Right atrium auricular region (tissue), 2 donors: Measurements from ENCODE around the gene POFUT1. TPM values are rescaled to one million over a fixed set of nuclear protein-coding genes. Genes with fewer than 3 reads are reported as not detected.

Experiments
- DNase-seq: peaks from one replicate; pipeline ENCODE4 v3.0.0-alpha.2; 2019; ENCODE audit warnings: low spot score
- H3K27ac ChIP-seq, 2 donors: fragments of 200-600 bp; sonication (generic); 1 replicate in 1 of 2; 2 replicates in 1 of 2; pipeline ENCODE4 v1.5.1; 2016 to 2019
- H3K27me3 ChIP-seq, 2 donors: fragments of 200-600 bp; sonication (generic); one replicate each; pipeline versions ENCODE4 v1.5.1 to v1.6.0; 2017 to 2019
- H3K36me3 ChIP-seq: fragments of 200-600 bp; sonication (generic); one replicate; pipeline ENCODE4 v1.5.1; 2016
- H3K4me1 ChIP-seq, 2 donors: fragments of 200-600 bp; sonication (generic); one replicate each; pipeline versions ENCODE4 v1.5.1 to v1.6.0; 2017 to 2019
- H3K4me3 ChIP-seq, 2 donors: fragments of 200-600 bp; sonication (generic); 1 replicate in 1 of 2; 2 replicates in 1 of 2; pipeline ENCODE4 v1.5.1; 2017 to 2019; ENCODE audit warnings: mild to moderate bottlenecking in 1 of 2, moderate library complexity in 1 of 2
- H3K9me3 ChIP-seq, 2 donors: fragments of 200-600 bp; sonication (generic); one replicate each; pipeline ENCODE4 v1.5.1; 2019
- total RNA-seq, 2 donors: library from RNA; depleted of rRNA; stranded (reverse); fragments of >200 nt; gene quantifications; one replicate each; pipeline ENCODE4 v1.1.0, GENCODE V29; 2016
- TF ChIP-seq, protein P1 (sequence below), 2 donors: fragments of 200-600 bp; sonication (generic); IDR thresholded peaks; one replicate each; pipeline ENCODE4 v1.5.1; 2019; ENCODE audit warnings: antibody characterized with exemption in 2 of 2

POFUT1 gene
- total RNA-seq, 2 donors from 2014 or later = 26.8 to 31.6 TPM

DNA sequence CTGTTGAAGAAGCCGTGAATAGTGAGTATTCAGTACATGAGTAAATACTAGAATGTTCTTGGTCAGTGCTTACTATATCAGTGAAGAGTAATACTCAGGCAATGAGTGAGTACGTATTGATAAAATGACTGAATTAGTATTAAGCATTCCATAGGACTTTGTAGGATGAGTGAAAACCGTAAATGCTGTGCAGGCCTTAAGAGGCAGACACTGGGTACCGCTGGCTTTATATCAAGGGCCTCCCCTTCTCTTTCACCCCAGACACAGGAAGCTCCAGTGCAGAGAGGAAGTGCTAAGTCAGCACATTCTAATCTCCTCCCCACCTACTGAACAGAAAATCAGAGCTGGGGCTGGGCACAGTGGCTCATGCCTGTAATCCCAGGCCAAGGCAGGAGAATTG, 24.2 kb downstream of the POFUT1 start:
- H3K4me3 ChIP-seq = no peak overlapping the region
- H3K27ac ChIP-seq = no peak overlapping the region
- peaks cover 0 to 19% of the 10 kb centered on the region in 2 donors for H3K4me1 ChIP-seq
- peaks cover 68% of the 10 kb centered on the region for H3K36me3 ChIP-seq
- TF ChIP-seq, protein P1, sequence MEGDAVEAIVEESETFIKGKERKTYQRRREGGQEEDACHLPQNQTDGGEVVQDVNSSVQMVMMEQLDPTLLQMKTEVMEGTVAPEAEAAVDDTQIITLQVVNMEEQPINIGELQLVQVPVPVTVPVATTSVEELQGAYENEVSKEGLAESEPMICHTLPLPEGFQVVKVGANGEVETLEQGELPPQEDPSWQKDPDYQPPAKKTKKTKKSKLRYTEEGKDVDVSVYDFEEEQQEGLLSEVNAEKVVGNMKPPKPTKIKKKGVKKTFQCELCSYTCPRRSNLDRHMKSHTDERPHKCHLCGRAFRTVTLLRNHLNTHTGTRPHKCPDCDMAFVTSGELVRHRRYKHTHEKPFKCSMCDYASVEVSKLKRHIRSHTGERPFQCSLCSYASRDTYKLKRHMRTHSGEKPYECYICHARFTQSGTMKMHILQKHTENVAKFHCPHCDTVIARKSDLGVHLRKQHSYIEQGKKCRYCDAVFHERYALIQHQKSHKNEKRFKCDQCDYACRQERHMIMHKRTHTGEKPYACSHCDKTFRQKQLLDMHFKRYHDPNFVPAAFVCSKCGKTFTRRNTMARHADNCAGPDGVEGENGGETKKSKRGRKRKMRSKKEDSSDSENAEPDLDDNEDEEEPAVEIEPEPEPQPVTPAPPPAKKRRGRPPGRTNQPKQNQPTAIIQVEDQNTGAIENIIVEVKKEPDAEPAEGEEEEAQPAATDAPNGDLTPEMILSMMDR (IDR thresholded peaks at IDR 0.05) = no peak
- no peak for DNase-seq
- no peaks in the 10 kb centered on the region for H3K27me3 ChIP-seq
- no peaks in the 10 kb centered on the region for H3K9me3 ChIP-seq

DNA sequence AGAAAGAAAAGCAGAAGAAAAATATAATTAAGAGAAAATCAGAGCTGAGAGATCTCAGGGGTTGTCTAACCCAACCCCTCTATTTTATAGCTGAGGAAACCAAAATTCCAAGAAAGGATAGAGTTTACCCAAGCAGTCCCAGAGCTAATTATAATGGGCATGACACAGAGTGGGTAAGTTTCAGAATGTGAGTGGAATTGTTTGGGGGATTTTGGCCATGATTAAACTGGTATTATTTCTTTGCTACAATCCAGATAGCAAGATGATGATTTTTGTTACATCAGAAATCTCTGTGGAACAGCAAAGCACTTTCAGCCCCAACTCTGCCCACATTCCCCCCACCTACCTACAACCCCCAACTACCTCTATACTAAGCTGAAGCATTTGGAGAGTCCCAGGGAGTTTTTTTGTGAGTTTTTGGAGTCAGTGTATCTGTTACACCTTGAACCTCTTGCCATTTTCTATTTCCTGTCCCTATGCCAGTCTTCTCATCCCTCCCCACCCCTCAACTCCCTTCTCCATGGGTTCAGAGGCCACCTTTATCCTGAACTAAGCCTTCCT, 24.7 kb downstream of the POFUT1 start:
- DNase-seq = no peak
- Histone ChIP-seq H3K36me3 (peaks cover 65% of the 10 kb centered on the region), H3K27me3 (no peaks in the 10 kb centered on the region), H3K9me3 (no peaks in the 10 kb centered on the region), H3K4me3 (no peak overlapping the region), H3K4me1 (peaks cover 0 to 13% of the 10 kb centered on the region in 2 donors), H3K27ac (no peak overlapping the region)
- TF ChIP-seq, protein P1 (IDR thresholded peaks at IDR 0.05) = no peak

DNA sequence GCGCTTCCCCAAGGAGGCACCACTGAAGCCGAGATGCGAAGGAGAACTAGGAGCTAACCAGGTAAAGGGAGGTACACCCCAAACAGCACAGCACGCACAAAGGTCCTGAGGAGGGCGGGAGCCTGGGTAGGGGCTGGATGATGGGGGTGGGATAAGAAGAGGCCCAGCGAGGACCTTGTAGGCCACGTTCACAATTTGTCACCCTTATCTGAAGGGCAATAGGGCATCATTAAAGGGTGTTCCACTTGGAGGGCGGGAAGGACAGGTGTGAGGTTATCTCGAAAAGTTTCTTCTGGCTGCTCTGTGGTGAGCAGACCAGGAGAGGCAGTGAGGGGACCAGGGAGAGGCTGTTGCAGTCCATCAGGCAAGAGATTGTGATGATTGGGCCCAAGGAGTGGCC, 25.6 kb downstream of the POFUT1 start:
- H3K36me3 ChIP-seq = peaks cover 65% of the 10 kb centered on the region
- TF ChIP-seq, protein P1 (IDR thresholded peaks at IDR 0.05) = no peak

DNA sequence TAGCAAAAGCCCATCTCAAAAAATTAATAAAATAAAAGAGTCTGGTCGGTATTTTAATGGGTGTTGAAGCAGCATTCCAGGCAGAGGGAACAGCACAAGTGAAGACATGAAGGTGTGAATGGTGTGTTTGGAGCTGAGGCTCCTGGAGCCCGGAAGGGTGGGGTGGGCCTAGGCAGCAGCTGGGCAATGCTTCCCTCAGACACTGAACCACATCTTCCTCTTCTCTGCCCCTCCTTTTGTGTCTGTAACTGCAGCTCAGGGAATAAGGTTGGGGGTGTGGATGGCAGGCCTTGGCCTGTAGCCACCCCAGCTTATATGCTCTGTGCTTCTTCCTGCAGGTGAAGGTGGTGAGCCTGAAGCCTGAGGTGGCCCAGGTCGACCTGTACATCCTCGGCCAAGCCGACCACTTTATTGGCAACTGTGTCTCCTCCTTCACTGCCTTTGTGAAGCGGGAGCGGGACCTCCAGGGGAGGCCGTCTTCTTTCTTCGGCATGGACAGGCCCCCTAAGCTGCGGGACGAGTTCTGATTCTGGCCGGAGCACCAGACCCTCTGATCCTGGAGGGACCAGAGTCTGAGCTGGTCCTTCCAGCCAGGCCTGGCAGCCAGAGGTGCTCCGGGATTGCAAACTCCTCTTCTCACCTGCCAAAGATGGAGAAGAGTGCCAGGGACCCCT, 26.6 kb downstream of the POFUT1 start:
- Histone ChIP-seq H3K36me3 (peaks cover 58% of the 10 kb centered on the region), H3K4me1 (no peaks in the 10 kb centered on the region), H3K4me3 (no peak overlapping the region), H3K9me3 (no peaks in the 10 kb centered on the region), H3K27me3 (no peaks in the 10 kb centered on the region), H3K27ac (no peak overlapping the region)
- DNase-seq = no peak
- TF ChIP-seq, protein P1 (IDR thresholded peaks at IDR 0.05) = no peak

More for the DNA sequence above, 25.6 kb downstream of the POFUT1 start:
- no peak for DNase-seq
- Histone ChIP-seq H3K27me3 (no peaks in the 10 kb centered on the region), H3K4me1 (peaks cover 0 to 4% of the 10 kb centered on the region in 2 donors), H3K9me3 (no peaks in the 10 kb centered on the region), H3K4me3 (no peak overlapping the region), H3K27ac (no peak overlapping the region)

DNA sequence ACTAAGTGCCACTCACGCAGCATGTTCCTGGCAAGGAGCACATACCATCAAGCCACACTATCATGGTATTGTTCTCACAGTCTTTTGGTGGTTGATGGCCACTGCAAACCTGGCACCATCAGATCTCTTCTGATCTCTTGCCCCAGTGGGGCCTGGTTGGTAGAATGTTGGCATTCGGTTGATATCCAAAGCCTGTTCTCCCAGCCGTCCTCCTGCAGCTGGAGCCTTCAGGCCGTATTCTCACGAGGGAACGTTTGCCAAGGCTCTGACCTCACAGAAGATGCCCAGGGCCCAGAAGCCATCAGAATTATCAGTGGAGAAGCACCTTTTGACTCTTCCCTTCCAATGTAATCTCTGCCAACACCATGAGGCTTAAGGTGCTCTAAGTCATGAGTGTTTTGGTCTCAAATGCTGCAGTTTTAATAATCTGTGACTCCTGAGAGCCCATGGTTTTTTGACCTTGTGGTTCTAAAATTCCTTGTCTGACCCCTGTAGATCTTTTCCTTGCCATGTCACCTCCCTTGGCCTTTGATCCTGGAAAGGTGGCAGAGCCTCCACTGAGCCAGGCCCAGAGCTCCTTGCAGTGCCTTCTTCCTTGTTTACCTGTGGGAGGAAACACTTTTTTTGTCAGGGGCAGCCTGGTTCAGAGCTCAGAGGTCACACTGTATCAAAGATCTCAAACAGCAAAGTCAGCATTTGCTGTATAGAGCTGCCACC, 27.8 kb downstream of the POFUT1 start:
- H3K9me3 ChIP-seq = no peaks in the 10 kb centered on the region
- H3K27ac ChIP-seq = no peak overlapping the region
- TF ChIP-seq, protein P1 (IDR thresholded peaks at IDR 0.05) = no peak

More for the DNA sequence above, 27.8 kb downstream of the POFUT1 start:
- Histone ChIP-seq H3K27me3 (no peaks in the 10 kb centered on the region), H3K4me1 (no peaks in the 10 kb centered on the region), H3K4me3 (no peak overlapping the region), H3K36me3 (peaks cover 51% of the 10 kb centered on the region)
- no peak for DNase-seq
